ENCODE data around the gene LY6G6C. TPM values are rescaled to one million over a fixed set of nuclear protein-coding genes. Genes with fewer than 3 reads are reported as not detected.

The LY6G6C gene
- total RNA-seq, 8 experiments from 2014 or later: 0.16 to 1.6 (median 0.41) TPM; not detected in 3

- peaks cover 40 to 43% of the 10 kb centered on the region in 2 donors for H3K4me1 ChIP-seq (replicated peaks in 1 of 2)
- 0 to 49% (median 25%) methylated on average over 1 to 5 of the region's 6 CpGs; no CpG with 5 or more reads in 2 of the 10 experiments for WGBS, 10 experiments
- no peak for ATAC-seq (replicated peaks in 6 of 8)
- peak overlapping the region; percentile 79 to 86 for H3K27ac ChIP-seq
- in situ Hi-C loops (cut with MboI; ENCODE audit: low pct_unique_long_range_greater_than_20kb in 2 of 9, low sequenced_read_pairs in 9 of 9, unreplicated experiment in 9 of 9): no loop called here
- peak overlapping the region in 2 of 5 donors; percentile 1 to 57 for H3K4me3 ChIP-seq
Observed at GRCh38 chr6:31737991-31738979, 16.7 kb upstream of the LY6G6C start.

- Histone ChIP-seq H3K27ac (peak overlapping the region; percentile 79 to 86), H3K4me1 (replicated peaks in 1 of 2) (peaks cover 40 to 43% of the 10 kb centered on the region in 2 donors), H3K4me3 (peak overlapping the region in 3 of 5 donors; percentile 1 to 69 (median 57))
- in situ Hi-C loops (cut with MboI; ENCODE audit: low pct_unique_long_range_greater_than_20kb in 2 of 9, low sequenced_read_pairs in 9 of 9, unreplicated experiment in 9 of 9): no loop called here
- WGBS, 10 experiments: 17 to 87% (median 60%) methylated on average over 4 to 7 of the region's 7 CpGs; no CpG with 5 or more reads in 2 of the 10 experiments
- peak in 3 of 8 experiments; percentile 9 to 22 (median 17) for ATAC-seq (replicated peaks in 6 of 8)
Observed at GRCh38 chr6:31737315-31737990, 15.9 kb upstream of the LY6G6C start.

- in situ Hi-C loops (cut with MboI; ENCODE audit: low pct_unique_long_range_greater_than_20kb in 2 of 9, low sequenced_read_pairs in 9 of 9, unreplicated experiment in 9 of 9): no loop called here
- no peak for ATAC-seq (replicated peaks in 6 of 8)
- WGBS, 10 experiments: 7 to 100% (median 34%) methylated on average over 1 to 6 of the region's 10 CpGs; no CpG with 5 or more reads in 2 of the 10 experiments
- H3K27ac ChIP-seq: peak overlapping the region; percentile 79 to 86
- H3K4me1 ChIP-seq (replicated peaks in 1 of 2): peaks cover 40 to 43% of the 10 kb centered on the region in 2 donors
- peak overlapping the region; percentile 24 to 69 (median 57) for H3K4me3 ChIP-seq
Observed at GRCh38 chr6:31736768-31737314, 15.3 kb upstream of the LY6G6C start.

- 0 to 20% (median 8%) methylated on average over 1 to 2 of the region's 24 CpGs; no CpG with 5 or more reads in 7 of the 10 experiments for WGBS, 10 experiments
- H3K4me1 ChIP-seq (replicated peaks in 1 of 2): peaks cover 40 to 43% of the 10 kb centered on the region in 2 donors
- H3K4me3 ChIP-seq: peak within 1 kb of the TSS; percentile 24 to 69 (median 57)
- peak within 1 kb of the TSS; percentile 79 to 86 for H3K27ac ChIP-seq
- in situ Hi-C loops (cut with MboI; ENCODE audit: low pct_unique_long_range_greater_than_20kb in 2 of 9, low sequenced_read_pairs in 9 of 9, unreplicated experiment in 9 of 9): no loop called here
- ATAC-seq (replicated peaks in 6 of 8): peak; percentile 13 to 49 (median 38)
Observed at GRCh38 chr6:31736021-31736767, 14.6 kb upstream of the LY6G6C start, which contains the start of gene CLIC1. TSS of gene CLIC1 (minus strand) at chr6:31736530. CDS start at chr6:31736300, 230 bp downstream.

- in situ Hi-C loops (cut with MboI; ENCODE audit: low pct_unique_long_range_greater_than_20kb in 2 of 9, low sequenced_read_pairs in 9 of 9, unreplicated experiment in 9 of 9): no loop called here
- peak; percentile 6 to 48 (median 28) for ATAC-seq (replicated peaks in 6 of 8)
- H3K4me3 ChIP-seq: peak overlapping the region; percentile 24 to 69 (median 57)
Observed at GRCh38 chr6:31734821-31735406, 13.4 kb upstream of the LY6G6C start.

GRCh38 chr6:31734247-31734820, 12.8 kb upstream of the LY6G6C start:
- in situ Hi-C loops (cut with MboI; ENCODE audit: low pct_unique_long_range_greater_than_20kb in 2 of 9, low sequenced_read_pairs in 9 of 9, unreplicated experiment in 9 of 9): no loop called here
- no peak for ATAC-seq (replicated peaks in 6 of 8)
- Histone ChIP-seq H3K4me1 (replicated peaks in 1 of 2) (peaks cover 43 to 47% of the 10 kb centered on the region in 2 donors), H3K27ac (peak overlapping the region in 1 of 2 donors; percentile 86), H3K4me3 (peak overlapping the region in 4 of 5 donors; percentile 43 to 69 (median 60))
- 8 to 40% (median 20%) methylated on average over 2 of the region's 2 CpGs; no CpG with 5 or more reads in 7 of the 10 experiments for WGBS, 10 experiments

More at GRCh38 chr6:31734821-31735406, 13.4 kb upstream of the LY6G6C start:
- H3K27ac ChIP-seq: peak overlapping the region; percentile 44 to 86
- WGBS, 10 experiments: 0% methylated on average over 1 to 7 of the region's 18 CpGs; no CpG with 5 or more reads in 5 of the 10 experiments
- peaks cover 45 to 47% of the 10 kb centered on the region in 2 donors for H3K4me1 ChIP-seq (replicated peaks in 1 of 2)

DNA sequence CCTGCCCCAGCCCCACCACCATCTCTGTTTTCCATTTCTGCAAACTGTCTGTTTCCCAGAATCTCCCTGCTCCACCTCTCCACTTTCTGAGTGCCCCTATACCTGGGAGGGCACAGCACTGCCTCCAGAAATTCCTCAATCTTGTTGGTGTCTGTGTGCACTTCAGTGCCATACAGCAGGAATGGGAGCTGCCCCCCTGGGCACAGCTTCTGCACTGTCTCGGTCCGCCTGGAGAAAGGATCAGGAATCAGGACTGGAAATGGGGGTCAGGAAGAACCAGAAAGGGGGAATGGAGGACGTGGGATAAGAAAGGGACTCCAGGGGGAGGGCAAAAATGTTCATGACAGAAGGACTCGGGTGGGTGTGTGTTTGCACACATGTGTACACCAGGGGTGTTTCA, 12.2 kb upstream of the LY6G6C start:
- 60 to 96% (median 84%) methylated on average over 1 to 4 of the region's 4 CpGs; no CpG with 5 or more reads in 6 of the 10 experiments for WGBS, 10 experiments
- no peak for ATAC-seq (replicated peaks in 6 of 8)
- in situ Hi-C loops (cut with MboI; ENCODE audit: low pct_unique_long_range_greater_than_20kb in 2 of 9, low sequenced_read_pairs in 9 of 9, unreplicated experiment in 9 of 9): no loop called here
- peaks cover 39 to 46% of the 10 kb centered on the region in 2 donors for H3K4me1 ChIP-seq (replicated peaks in 1 of 2)
- no peak overlapping the region for H3K27ac ChIP-seq
- H3K4me3 ChIP-seq: no peak overlapping the region

DNA sequence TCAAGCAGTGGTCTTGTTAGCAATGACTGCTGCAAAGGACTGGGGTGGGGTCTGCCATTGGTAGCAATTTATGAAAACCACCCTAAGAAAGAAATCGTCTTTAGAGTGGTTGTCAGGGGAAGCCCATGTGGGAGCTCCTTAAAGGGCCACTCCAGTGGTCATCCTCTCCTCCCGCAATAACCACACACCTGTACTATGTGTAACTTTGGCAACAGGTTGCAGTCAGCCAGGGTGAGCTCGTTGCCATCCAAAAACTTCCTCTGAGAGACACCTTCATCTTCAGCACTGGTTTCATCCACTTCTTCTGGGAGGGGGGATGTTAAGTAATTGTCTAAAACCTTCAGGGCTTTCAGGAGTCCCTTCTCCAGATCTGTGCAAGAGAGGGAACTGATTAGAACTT, 10.5 kb upstream of the LY6G6C start:
- in situ Hi-C loops (cut with MboI; ENCODE audit: low pct_unique_long_range_greater_than_20kb in 2 of 9, low sequenced_read_pairs in 9 of 9, unreplicated experiment in 9 of 9): no loop called here
- Histone ChIP-seq H3K27ac (no peak overlapping the region), H3K4me1 (replicated peaks in 1 of 2) (peaks cover 25 to 35% of the 10 kb centered on the region in 2 donors), H3K4me3 (no peak overlapping the region)
- no peak for ATAC-seq (replicated peaks in 6 of 8)
- 60% methylated on average over 1 of the region's 3 CpGs; no CpG with 5 or more reads in 9 of the 10 experiments for WGBS, 10 experiments

DNA sequence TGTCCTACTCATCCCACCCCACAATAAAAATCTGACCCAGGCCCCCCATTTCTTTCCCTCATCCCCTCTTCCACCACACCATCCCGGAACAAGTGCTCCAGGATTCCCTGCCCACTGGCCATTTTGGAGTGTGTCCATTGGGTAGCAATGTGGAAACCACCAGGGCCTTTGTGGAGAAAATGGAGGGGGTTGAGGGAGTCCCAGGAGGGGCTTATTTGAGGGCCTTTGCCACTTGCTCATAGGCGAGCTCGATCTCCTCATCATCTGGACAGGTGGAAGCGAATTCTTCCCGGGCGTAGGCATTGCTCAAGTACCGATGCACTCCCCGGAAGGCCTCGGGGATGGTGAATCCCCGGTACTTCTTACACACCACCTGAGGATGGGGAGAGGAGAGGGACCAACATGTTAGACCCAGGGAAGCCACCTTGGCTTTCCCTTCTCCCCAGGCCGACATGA, 9.1 kb upstream of the LY6G6C start:
- peak overlapping the region; percentile 67 to 92 (median 91) for H3K4me3 ChIP-seq
- in situ Hi-C loops (cut with MboI; ENCODE audit: low pct_unique_long_range_greater_than_20kb in 2 of 9, low sequenced_read_pairs in 9 of 9, unreplicated experiment in 9 of 9): no loop called here
- ATAC-seq (replicated peaks in 6 of 8): no peak
- H3K27ac ChIP-seq: peak overlapping the region; percentile 76 to 77
- WGBS, 10 experiments: 83 to 100% (median 97%) methylated on average over 1 to 5 of the region's 11 CpGs; no CpG with 5 or more reads in 4 of the 10 experiments
- H3K4me1 ChIP-seq (replicated peaks in 1 of 2): peaks cover 20 to 24% of the 10 kb centered on the region in 2 donors

DNA sequence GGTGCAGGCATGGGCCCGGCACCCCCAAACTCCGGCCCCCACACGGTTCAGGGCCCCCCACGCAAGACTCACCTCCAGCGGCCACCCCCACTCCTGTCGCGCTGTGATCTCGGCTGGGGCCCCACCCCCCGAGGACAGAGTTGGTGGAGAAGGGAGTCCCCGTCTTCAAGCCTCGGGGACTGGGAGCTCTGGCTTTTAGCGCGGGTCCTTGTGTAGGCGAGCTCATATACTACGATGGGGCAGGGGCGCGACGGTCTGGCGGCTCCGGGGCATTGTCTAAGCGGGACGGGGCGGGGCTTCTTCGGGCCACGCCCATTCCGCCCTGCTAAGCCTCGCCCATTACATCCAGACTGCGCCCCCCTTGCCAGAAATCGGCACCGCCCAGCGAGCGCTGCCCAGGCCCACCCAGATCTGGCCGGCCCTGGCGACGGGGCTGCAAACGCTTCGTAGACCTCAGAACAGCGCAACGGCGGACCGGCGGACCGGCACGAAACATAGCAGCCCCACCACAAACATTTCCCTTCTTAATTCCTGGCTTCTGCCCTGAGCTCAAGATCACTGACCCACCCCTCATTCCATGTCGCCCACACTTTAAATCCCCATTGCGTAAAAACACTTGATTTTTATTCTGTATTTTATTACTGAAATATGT, 8.6 kb upstream of the LY6G6C start:
- H3K27ac ChIP-seq: peak overlapping the region; percentile 76 to 77
- in situ Hi-C loops (cut with MboI; ENCODE audit: low pct_unique_long_range_greater_than_20kb in 2 of 9, low sequenced_read_pairs in 9 of 9, unreplicated experiment in 9 of 9): no loop called here
- WGBS, 10 experiments: 5 to 20% (median 13%) methylated on average over 1 to 18 of the region's 46 CpGs; no CpG with 5 or more reads in 7 of the 10 experiments
- H3K4me1 ChIP-seq (replicated peaks in 1 of 2): peaks cover 20 to 22% of the 10 kb centered on the region in 2 donors
- ATAC-seq (replicated peaks in 6 of 8): peak; percentile 33 to 82 (median 78)
- peak overlapping the region; percentile 67 to 92 (median 91) for H3K4me3 ChIP-seq

GRCh38 chr6:31729515-31729978, 8.0 kb upstream of the LY6G6C start:
- in situ Hi-C loops (cut with MboI; ENCODE audit: low pct_unique_long_range_greater_than_20kb in 2 of 9, low sequenced_read_pairs in 9 of 9, unreplicated experiment in 9 of 9): no loop called here
- peak overlapping the region; percentile 67 to 92 (median 91) for H3K4me3 ChIP-seq
- H3K27ac ChIP-seq: peak overlapping the region; percentile 76 to 77
- peaks cover 16 to 19% of the 10 kb centered on the region in 2 donors for H3K4me1 ChIP-seq (replicated peaks in 1 of 2)
- WGBS, 10 experiments: 0 to 5% methylated on average over 1 to 4 of the region's 29 CpGs; no CpG with 5 or more reads in 8 of the 10 experiments
- peak; percentile 76 to 88 (median 82) for ATAC-seq (replicated peaks in 6 of 8)
